GM12865 (cell line): Measurements from ENCODE around the gene DHDDS.

ENCODE experiments used
- DNase-seq: peaks from one replicate; pipeline ENCODE4 v3.0.0; 2010; ENCODE audit warnings: low read depth
- H3K4me3 ChIP-seq: 2 replicates; pipeline ENCODE4 v1.5.1; 2011; ENCODE audit warnings: mild to moderate bottlenecking, low read depth, low read length, control low read depth
- TF ChIP-seq, protein P1 (sequence below): IDR thresholded peaks from 2 replicates; pipeline ENCODE4 v1.5.1; 2011; ENCODE audit warnings: low read length, control low read depth, low read depth, inconsistent platforms; ENCODE audit not compliant: insufficient read depth; ENCODE audit errors: missing control alignments

The DHDDS gene

GRCh38 chr1:26449868-26450267, 17.7 kb downstream of the DHDDS start:
- H3K4me3 ChIP-seq, result no peak overlapping the region
- no peak for DNase-seq
- TF ChIP-seq, protein P1, sequence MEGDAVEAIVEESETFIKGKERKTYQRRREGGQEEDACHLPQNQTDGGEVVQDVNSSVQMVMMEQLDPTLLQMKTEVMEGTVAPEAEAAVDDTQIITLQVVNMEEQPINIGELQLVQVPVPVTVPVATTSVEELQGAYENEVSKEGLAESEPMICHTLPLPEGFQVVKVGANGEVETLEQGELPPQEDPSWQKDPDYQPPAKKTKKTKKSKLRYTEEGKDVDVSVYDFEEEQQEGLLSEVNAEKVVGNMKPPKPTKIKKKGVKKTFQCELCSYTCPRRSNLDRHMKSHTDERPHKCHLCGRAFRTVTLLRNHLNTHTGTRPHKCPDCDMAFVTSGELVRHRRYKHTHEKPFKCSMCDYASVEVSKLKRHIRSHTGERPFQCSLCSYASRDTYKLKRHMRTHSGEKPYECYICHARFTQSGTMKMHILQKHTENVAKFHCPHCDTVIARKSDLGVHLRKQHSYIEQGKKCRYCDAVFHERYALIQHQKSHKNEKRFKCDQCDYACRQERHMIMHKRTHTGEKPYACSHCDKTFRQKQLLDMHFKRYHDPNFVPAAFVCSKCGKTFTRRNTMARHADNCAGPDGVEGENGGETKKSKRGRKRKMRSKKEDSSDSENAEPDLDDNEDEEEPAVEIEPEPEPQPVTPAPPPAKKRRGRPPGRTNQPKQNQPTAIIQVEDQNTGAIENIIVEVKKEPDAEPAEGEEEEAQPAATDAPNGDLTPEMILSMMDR, result no peak

GRCh38 chr1:26450908-26451307, 18.8 kb downstream of the DHDDS start:
- H3K4me3 ChIP-seq, result no peak overlapping the region
- DNase-seq, result no peak
- TF ChIP-seq, protein P1, result no peak

GRCh38 chr1:26452459-26453183, 20.5 kb downstream of the DHDDS start:
- DNase-seq, result no peak
- H3K4me3 ChIP-seq, result no peak overlapping the region
- TF ChIP-seq, protein P1, result no peak

DNA sequence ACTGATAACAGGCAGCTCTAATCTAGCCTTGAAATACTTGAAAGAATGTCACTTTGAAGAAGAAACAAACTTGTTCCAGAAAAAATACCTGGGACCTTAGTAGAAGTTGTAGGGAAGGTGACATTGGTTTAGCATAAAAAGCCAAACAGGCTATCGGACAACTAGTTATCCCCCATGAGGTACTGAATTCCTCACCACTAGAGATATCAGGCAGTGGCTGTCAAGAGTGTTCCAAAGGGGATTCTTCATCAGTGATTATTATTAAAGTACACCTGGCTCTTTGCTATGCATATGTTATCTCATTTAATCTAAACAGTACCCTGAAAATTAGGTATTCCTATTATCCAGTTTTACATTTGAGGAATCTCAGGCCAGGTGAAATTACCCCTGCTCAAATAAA, 27.0 kb downstream of the DHDDS start:
- no peak for DNase-seq
- TF ChIP-seq, protein P1, result no peak
- H3K4me3 ChIP-seq, result no peak overlapping the region

DNA sequence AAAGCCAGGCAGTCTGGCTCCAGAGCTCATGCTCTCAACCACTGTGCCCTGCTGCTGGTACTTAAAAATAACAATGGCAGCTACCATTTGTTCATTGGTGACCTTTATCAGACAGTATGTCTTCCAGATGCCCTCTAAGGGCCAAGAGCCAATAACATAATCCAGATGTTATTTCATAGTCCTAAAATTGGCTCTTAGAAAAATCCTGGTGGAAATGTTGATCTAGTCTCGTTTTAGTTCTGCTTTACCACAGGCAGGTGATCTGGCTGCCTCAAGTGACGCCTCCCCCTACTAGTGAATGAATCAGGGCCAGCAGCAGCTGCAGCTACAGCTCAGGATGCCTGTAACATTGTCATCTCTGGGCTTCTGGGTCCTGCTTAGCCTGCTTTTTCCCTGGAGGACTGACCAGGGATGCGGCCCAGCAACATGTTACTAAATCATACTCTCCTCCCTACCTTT, 27.5 kb downstream of the DHDDS start:
- H3K4me3 ChIP-seq, result no peak overlapping the region
- TF ChIP-seq, protein P1, result no peak

GRCh38 chr1:26468911-26469310, 36.8 kb downstream of the DHDDS start:
- no peak for DNase-seq
- TF ChIP-seq, protein P1, result no peak
- no peak overlapping the region for H3K4me3 ChIP-seq

More for the DNA sequence above, 27.5 kb downstream of the DHDDS start:
- no peak for DNase-seq

- no peak overlapping the region for H3K4me3 ChIP-seq
- TF ChIP-seq, protein P1, result no peak
- DNase-seq, result no peak
Measured at GRCh38 chr1:26469558-26469957, 37.4 kb downstream of the DHDDS start.
